ENCODE measurements around the gene HIP1. TPM values are rescaled to one million over a fixed set of nuclear protein-coding genes. Genes with fewer than 3 reads are reported as not detected.

The HIP1 gene
- total and polyA plus RNA-seq, 2 of the 13 experiments (the other 11 are each of a cell fraction or from before 2014, with no cell fraction given): 4.5 to 6.2 TPM

DNA sequence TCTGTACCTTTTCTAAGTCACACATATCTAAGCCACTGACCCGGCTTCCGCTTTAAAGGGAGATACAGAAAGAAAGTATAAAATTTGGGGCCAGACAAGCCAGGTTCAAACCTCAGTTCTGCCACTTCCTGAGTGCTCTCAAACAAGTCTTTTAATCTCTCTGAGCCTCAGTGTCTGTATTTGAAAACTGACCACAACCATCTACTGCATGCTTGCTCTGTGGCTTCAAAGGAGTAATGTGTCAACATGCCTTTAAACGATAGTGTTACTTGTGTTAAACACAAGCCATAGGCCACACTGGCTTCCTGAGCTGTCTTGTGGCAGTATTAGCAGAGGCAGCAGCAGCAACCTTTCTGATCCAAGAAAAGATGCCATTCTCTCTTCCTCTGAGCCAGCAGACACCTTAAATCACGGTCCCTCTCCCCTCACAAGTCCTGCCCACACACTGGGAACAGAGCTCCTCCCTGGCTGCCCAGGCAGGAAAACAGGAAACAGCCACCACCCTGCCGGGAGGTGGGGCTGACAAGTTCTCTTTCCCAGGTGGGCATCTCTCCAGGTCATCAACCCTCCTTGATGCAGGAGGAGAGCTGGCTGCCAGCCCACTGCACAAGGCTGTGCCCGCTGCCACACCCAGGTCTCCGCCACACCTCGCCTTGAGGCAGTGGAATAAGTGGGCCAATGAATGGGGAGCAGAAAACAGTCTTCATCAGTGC is 10.7 kb downstream of the HIP1 start (continued):
- TF ChIP-seq, protein P1, sequence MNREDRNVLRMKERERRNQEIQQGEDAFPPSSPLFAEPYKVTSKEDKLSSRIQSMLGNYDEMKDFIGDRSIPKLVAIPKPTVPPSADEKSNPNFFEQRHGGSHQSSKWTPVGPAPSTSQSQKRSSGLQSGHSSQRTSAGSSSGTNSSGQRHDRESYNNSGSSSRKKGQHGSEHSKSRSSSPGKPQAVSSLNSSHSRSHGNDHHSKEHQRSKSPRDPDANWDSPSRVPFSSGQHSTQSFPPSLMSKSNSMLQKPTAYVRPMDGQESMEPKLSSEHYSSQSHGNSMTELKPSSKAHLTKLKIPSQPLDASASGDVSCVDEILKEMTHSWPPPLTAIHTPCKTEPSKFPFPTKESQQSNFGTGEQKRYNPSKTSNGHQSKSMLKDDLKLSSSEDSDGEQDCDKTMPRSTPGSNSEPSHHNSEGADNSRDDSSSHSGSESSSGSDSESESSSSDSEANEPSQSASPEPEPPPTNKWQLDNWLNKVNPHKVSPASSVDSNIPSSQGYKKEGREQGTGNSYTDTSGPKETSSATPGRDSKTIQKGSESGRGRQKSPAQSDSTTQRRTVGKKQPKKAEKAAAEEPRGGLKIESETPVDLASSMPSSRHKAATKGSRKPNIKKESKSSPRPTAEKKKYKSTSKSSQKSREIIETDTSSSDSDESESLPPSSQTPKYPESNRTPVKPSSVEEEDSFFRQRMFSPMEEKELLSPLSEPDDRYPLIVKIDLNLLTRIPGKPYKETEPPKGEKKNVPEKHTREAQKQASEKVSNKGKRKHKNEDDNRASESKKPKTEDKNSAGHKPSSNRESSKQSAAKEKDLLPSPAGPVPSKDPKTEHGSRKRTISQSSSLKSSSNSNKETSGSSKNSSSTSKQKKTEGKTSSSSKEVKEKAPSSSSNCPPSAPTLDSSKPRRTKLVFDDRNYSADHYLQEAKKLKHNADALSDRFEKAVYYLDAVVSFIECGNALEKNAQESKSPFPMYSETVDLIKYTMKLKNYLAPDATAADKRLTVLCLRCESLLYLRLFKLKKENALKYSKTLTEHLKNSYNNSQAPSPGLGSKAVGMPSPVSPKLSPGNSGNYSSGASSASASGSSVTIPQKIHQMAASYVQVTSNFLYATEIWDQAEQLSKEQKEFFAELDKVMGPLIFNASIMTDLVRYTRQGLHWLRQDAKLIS (CRISPR knock-in tag; IDR thresholded peaks at IDR 0.05): no peak
- TF ChIP-seq ZNF879 (CRISPR knock-in tag; IDR thresholded peaks at IDR 0.05) (no peak), ZMYM3 (CRISPR knock-in tag; IDR thresholded peaks at IDR 0.05) (no peak; the same call in 1 of the 2 replicates), ZNF792 (CRISPR knock-in tag; IDR thresholded peaks at IDR 0.05) (0 out of 2 replicates have a peak, but pooled peaks have one; percentile 34), HES4 (CRISPR knock-in tag; IDR thresholded peaks at IDR 0.05; ENCODE audit: borderline replicate concordance) (no peak), ATAD3A (CRISPR knock-in tag; IDR thresholded peaks at IDR 0.05) (no peak), MIER3 (CRISPR knock-in tag; IDR thresholded peaks at IDR 0.05; ENCODE audit: borderline replicate concordance) (0 out of 2 replicates have a peak, but pooled peaks have one; percentile 45), ERF (CRISPR knock-in tag; IDR thresholded peaks at IDR 0.05) (no peak), LCORL (IDR thresholded peaks at IDR 0.05) (no peak), LCORL (CRISPR knock-in tag; IDR thresholded peaks at IDR 0.05) (no peak), PTBP1 (IDR thresholded peaks at IDR 0.05; ENCODE audit: low read depth, low read length, poor library complexity, severe bottlenecking) (no peak), TGIF2 (CRISPR knock-in tag; IDR thresholded peaks at IDR 0.05) (no peak), EP300 (IDR thresholded peaks at IDR 0.05; ENCODE audit: low read depth in 2 of 2, low read length in 2 of 2) (peak in 1 of 2 experiments; percentile 79; a peak in 2 of 4 replicates), EP300 (CRISPR knock-in tag; IDR thresholded peaks at IDR 0.05; ENCODE audit: borderline replicate concordance) (peak; percentile 77; the same call in 1 of the 2 replicates)
- TF ChIP-seq, protein P2, sequence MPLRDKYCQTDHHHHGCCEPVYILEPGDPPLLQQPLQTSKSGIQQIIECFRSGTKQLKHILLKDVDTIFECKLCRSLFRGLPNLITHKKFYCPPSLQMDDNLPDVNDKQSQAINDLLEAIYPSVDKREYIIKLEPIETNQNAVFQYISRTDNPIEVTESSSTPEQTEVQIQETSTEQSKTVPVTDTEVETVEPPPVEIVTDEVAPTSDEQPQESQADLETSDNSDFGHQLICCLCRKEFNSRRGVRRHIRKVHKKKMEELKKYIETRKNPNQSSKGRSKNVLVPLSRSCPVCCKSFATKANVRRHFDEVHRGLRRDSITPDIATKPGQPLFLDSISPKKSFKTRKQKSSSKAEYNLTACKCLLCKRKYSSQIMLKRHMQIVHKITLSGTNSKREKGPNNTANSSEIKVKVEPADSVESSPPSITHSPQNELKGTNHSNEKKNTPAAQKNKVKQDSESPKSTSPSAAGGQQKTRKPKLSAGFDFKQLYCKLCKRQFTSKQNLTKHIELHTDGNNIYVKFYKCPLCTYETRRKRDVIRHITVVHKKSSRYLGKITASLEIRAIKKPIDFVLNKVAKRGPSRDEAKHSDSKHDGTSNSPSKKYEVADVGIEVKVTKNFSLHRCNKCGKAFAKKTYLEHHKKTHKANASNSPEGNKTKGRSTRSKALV (CRISPR knock-in tag; IDR thresholded peaks at IDR 0.05): no peak
- TF ChIP-seq, protein P3, sequence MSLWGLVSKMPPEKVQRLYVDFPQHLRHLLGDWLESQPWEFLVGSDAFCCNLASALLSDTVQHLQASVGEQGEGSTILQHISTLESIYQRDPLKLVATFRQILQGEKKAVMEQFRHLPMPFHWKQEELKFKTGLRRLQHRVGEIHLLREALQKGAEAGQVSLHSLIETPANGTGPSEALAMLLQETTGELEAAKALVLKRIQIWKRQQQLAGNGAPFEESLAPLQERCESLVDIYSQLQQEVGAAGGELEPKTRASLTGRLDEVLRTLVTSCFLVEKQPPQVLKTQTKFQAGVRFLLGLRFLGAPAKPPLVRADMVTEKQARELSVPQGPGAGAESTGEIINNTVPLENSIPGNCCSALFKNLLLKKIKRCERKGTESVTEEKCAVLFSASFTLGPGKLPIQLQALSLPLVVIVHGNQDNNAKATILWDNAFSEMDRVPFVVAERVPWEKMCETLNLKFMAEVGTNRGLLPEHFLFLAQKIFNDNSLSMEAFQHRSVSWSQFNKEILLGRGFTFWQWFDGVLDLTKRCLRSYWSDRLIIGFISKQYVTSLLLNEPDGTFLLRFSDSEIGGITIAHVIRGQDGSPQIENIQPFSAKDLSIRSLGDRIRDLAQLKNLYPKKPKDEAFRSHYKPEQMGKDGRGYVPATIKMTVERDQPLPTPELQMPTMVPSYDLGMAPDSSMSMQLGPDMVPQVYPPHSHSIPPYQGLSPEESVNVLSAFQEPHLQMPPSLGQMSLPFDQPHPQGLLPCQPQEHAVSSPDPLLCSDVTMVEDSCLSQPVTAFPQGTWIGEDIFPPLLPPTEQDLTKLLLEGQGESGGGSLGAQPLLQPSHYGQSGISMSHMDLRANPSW (CRISPR knock-in tag; IDR thresholded peaks at IDR 0.05; ENCODE audit: borderline replicate concordance): no peak
- TF ChIP-seq, protein P4, sequence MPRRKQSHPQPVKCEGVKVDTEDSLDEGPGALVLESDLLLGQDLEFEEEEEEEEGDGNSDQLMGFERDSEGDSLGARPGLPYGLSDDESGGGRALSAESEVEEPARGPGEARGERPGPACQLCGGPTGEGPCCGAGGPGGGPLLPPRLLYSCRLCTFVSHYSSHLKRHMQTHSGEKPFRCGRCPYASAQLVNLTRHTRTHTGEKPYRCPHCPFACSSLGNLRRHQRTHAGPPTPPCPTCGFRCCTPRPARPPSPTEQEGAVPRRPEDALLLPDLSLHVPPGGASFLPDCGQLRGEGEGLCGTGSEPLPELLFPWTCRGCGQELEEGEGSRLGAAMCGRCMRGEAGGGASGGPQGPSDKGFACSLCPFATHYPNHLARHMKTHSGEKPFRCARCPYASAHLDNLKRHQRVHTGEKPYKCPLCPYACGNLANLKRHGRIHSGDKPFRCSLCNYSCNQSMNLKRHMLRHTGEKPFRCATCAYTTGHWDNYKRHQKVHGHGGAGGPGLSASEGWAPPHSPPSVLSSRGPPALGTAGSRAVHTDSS (CRISPR knock-in tag; conservative IDR thresholded peaks at IDR 0.05): no peak

Measured in HepG2 (cell line).